GM23338 (cell line): ENCODE data around the gene SUCNR1. TPM values are rescaled to one million over a fixed set of nuclear protein-coding genes. Genes with fewer than 3 reads are reported as not detected.

Experiments
- ATAC-seq: fragments of 200-7000 bp; cut with Tn5 transposase; 3 replicates; pipeline ENCODE4 v1.9.1; 2020
- DNase-seq: peaks from one replicate; pipeline ENCODE4 v3.0.0-alpha.2; 2015; ENCODE audit warnings: low spot score
- H2AFZ ChIP-seq: fragments of 200-600 bp; sonication (generic); 2 replicates; pipeline ENCODE4 v1.8.0; 2016; ENCODE audit warnings: antibody characterized with exemption, mild to moderate bottlenecking, moderate library complexity
- H3F3A ChIP-seq: fragments of 200-600 bp; sonication (generic); replicated peaks from 2 replicates; pipeline ENCODE4 v1.8.0; 2017; ENCODE audit warnings: antibody characterized with exemption, mixed run types, low read depth
- H3K27ac ChIP-seq: fragments of 200-600 bp; sonication (generic); 2 replicates; pipeline ENCODE4 v1.6.1; 2016; ENCODE audit warnings: low read depth
- H3K27me3 ChIP-seq: fragments of 200-600 bp; sonication (generic); 2 replicates; pipeline ENCODE4 v1.8.0; 2016; ENCODE audit warnings: mild to moderate bottlenecking, mixed run types, moderate library complexity; ENCODE audit not compliant: insufficient read depth
- H3K36me3 ChIP-seq: fragments of 200-600 bp; sonication (generic); 2 replicates; pipeline ENCODE4 v1.8.0; 2016; ENCODE audit warnings: mild to moderate bottlenecking; ENCODE audit not compliant: insufficient read depth
- H3K4me1 ChIP-seq: fragments of 200-600 bp; sonication (generic); 2 replicates; pipeline ENCODE4 v1.8.0; 2016; ENCODE audit warnings: mild to moderate bottlenecking, moderate library complexity; ENCODE audit not compliant: insufficient read depth
- H3K4me2 ChIP-seq: fragments of 200-600 bp; sonication (generic); 2 replicates; pipeline ENCODE4 v1.7.1; 2017; ENCODE audit warnings: mixed run types
- H3K4me3 ChIP-seq: fragments of 200-600 bp; sonication (generic); 2 replicates; pipeline ENCODE4 v1.6.1; 2016; ENCODE audit warnings: mixed run types
- H3K79me2 ChIP-seq: fragments of 200-600 bp; sonication (generic); replicated peaks from 2 replicates; pipeline ENCODE4 v1.8.0; 2017; ENCODE audit warnings: mild to moderate bottlenecking; ENCODE audit not compliant: insufficient read depth
- H3K9me2 ChIP-seq: fragments of 200-600 bp; sonication (generic); 2 replicates; pipeline ENCODE4 v1.8.0; 2017; ENCODE audit not compliant: insufficient read depth
- H4K20me1 ChIP-seq: fragments of 200-600 bp; sonication (generic); replicated peaks from 2 replicates; pipeline ENCODE4 v1.8.0; 2017; ENCODE audit warnings: mild to moderate bottlenecking; ENCODE audit not compliant: insufficient read depth
- H3K27ac Mint-ChIP-seq: 2 replicates; pipeline ENCODE4 v1.8.0; 2020; ENCODE audit warnings: inconsistent platforms, mild to moderate bottlenecking, moderate library complexity, mixed read lengths
- H3K27me3 Mint-ChIP-seq: 3 replicates; pipeline ENCODE4 v1.8.0; 2022; ENCODE audit warnings: low read depth, mild to moderate bottlenecking, moderate library complexity, mixed read lengths, inconsistent platforms; ENCODE audit not compliant: insufficient read depth, poor library complexity
- H3K36me3 Mint-ChIP-seq: 3 replicates; pipeline ENCODE4 v1.8.0; 2021; ENCODE audit warnings: low read depth, mild to moderate bottlenecking, inconsistent platforms, moderate library complexity, mixed read lengths
- H3K4me1 Mint-ChIP-seq: 3 replicates; pipeline ENCODE4 v1.8.0; 2020; ENCODE audit warnings: mild to moderate bottlenecking, inconsistent platforms, mixed read lengths
- H3K4me3 Mint-ChIP-seq: 3 replicates; pipeline ENCODE4 v1.8.0; 2021; ENCODE audit warnings: moderate library complexity, mild to moderate bottlenecking, inconsistent platforms, mixed read lengths
- H3K9me3 Mint-ChIP-seq: 3 replicates; pipeline ENCODE4 v1.8.0; 2020; ENCODE audit warnings: moderate library complexity, mild to moderate bottlenecking, inconsistent platforms, mixed read lengths
- CREB1 ChIP-seq: fragments of 250-450 bp; sonication (Bioruptor Pico); IDR thresholded peaks from 2 replicates; pipeline ENCODE4 v1.5.0; 2020; ENCODE audit warnings: low read depth, mild to moderate bottlenecking, moderate library complexity
- ETS1 ChIP-seq: IDR thresholded peaks from 2 replicates; pipeline ENCODE4 v1.6.1; 2016; ENCODE audit warnings: antibody characterized with exemption
- EZH2 ChIP-seq: fragments of 200-600 bp; sonication (generic); IDR thresholded peaks from one replicate; pipeline ENCODE4 v1.8.0; 2017; ENCODE audit warnings: antibody characterized with exemption, mild to moderate bottlenecking, low read depth; ENCODE audit not compliant: unreplicated experiment
- EZH2phosphoT487 ChIP-seq: fragments of 200-600 bp; sonication (generic); IDR thresholded peaks from one replicate; pipeline ENCODE4 v1.8.1; 2018; ENCODE audit warnings: antibody characterized with exemption; ENCODE audit not compliant: unreplicated experiment
- JUNB ChIP-seq: IDR thresholded peaks from one replicate; pipeline ENCODE4 v1.6.1; 2016; ENCODE audit warnings: antibody characterized with exemption; ENCODE audit not compliant: unreplicated experiment
- NANOG ChIP-seq: IDR thresholded peaks from 2 replicates; pipeline ENCODE4 v1.6.1; 2016; ENCODE audit warnings: antibody characterized with exemption, borderline replicate concordance
- POLR2AphosphoS5 ChIP-seq: IDR thresholded peaks from 2 replicates; pipeline ENCODE4 v1.6.1; 2016; ENCODE audit warnings: antibody characterized with exemption, low read depth
- REST ChIP-seq: IDR thresholded peaks from one replicate; pipeline ENCODE4 v1.6.1; 2018; ENCODE audit warnings: antibody characterized with exemption; ENCODE audit not compliant: unreplicated experiment
- STAT1 ChIP-seq: IDR thresholded peaks from one replicate; pipeline ENCODE4 v1.6.1; 2016; ENCODE audit warnings: antibody characterized with exemption; ENCODE audit not compliant: unreplicated experiment
- ZNF331 ChIP-seq: fragments of 250-450 bp; sonication (Bioruptor Pico); IDR thresholded peaks from 2 replicates; pipeline ENCODE4 v1.5.0; 2020; ENCODE audit warnings: low read depth, mild to moderate bottlenecking, moderate library complexity
- ZNF462 ChIP-seq: fragments of 250-450 bp; sonication (Bioruptor Pico); IDR thresholded peaks from 2 replicates; pipeline ENCODE4 v1.5.0; 2020; ENCODE audit warnings: mild to moderate bottlenecking, moderate library complexity
- polyA plus RNA-seq: library from polyadenylated mRNA; unstranded; fragments of >200 nt; fragmentation: Nextera tagmentation; extraction: Ambion mirVana; gene quantifications from 2 replicates; pipeline ENCODE4 v1.2.1, GENCODE V29; 2016
- total RNA-seq: library from RNA; depleted of rRNA; stranded (reverse); fragments of >200 nt; shearing (Covaris generic); gene quantifications from 2 replicates; pipeline ENCODE4 v1.2.3, GENCODE V29; 2014

The SUCNR1 gene
- total and polyA plus RNA-seq, 2 experiments from 2014 or later = not detected

GRCh38 chr3:151841801-151842200, 31.6 kb upstream of the SUCNR1 start:
- Histone ChIP-seq H4K20me1 (no peaks in the 10 kb centered on the region), H3K79me2 (no peaks in the 10 kb centered on the region), H3K27me3 (no peaks in the 10 kb centered on the region), H3K27ac (no peak overlapping the region), H3K4me2 (no peak overlapping the region), H3F3A (no peaks in the 10 kb centered on the region), H3K4me1 (peaks cover 6% of the 10 kb centered on the region; the same call in 1 of the 2 replicates), H3K9me2 (no peaks in the 10 kb centered on the region), H3K4me3 (no peak overlapping the region), H3K36me3 (no peaks in the 10 kb centered on the region), H2AFZ (no peak overlapping the region)
- Mint-ChIP-seq H3K36me3 (no peaks in the 10 kb centered on the region), H3K9me3 (no peaks in the 10 kb centered on the region), H3K4me1 (peaks cover 7% of the 10 kb centered on the region; the same call in 2 of the 3 replicates), H3K4me3 (no peak overlapping the region), H3K27ac (no peak overlapping the region), H3K27me3 (no peaks in the 10 kb centered on the region)
- DNase-seq = no peak
- ATAC-seq = no peak
- no peak for TF ChIP-seq NANOG
- TF ChIP-seq STAT1 = no peak
- TF ChIP-seq EZH2 = no peak
- TF ChIP-seq ZNF331 (CRISPR knock-in tag) = no peak
- TF ChIP-seq JUNB = no peak
- no peak for TF ChIP-seq ETS1
- TF ChIP-seq EZH2phosphoT487 = no peak
- no peak for TF ChIP-seq ZNF462 (CRISPR knock-in tag)
- no peak for TF ChIP-seq POLR2AphosphoS5
- TF ChIP-seq REST = no peak
- TF ChIP-seq CREB1 (CRISPR knock-in tag) = no peak
